A673 (cell line): ENCODE data around the gene TPRKB. TPM values are rescaled to one million over a fixed set of nuclear protein-coding genes. Genes with fewer than 3 reads are reported as not detected.
"Not testable (repeated sequence)": the region's sequence is repeated elsewhere in the genome, so short reads cannot be mapped to it uniquely, and the experiment has no call there.

Experiments
- BruUV-seq: library from RNA; stranded (reverse); fragments of 400-500 nt; replicated peaks from 2 replicates; lab custom pipeline; 2021; lab: Mats Ljungman, UMichigan
- CTCF ChIA-PET: fragments of 300-600 bp; sonication (Branson Sonifier 250); formaldehyde crosslinking; loops from one replicate; lab custom pipeline; 2022; ENCODE audit warnings: antibody characterized with exemption; lab: Charles Lee
- POLR2A ChIA-PET: fragments of 300-600 bp; sonication (Branson Sonifier 250); formaldehyde crosslinking; loops from one replicate; lab custom pipeline; 2022; ENCODE audit warnings: antibody characterized with exemption; ENCODE audit not compliant: low non-redundant PET; lab: Charles Lee
- DNase-seq: peaks from one replicate; pipeline ENCODE4 v3.0.0-alpha.2; 2015; ENCODE audit warnings: low spot score
- H3K27ac ChIP-seq: fragments of 200-600 bp; sonication (generic); 2 replicates; pipeline ENCODE4 v1.5.1; 2016; ENCODE audit warnings: mixed run types, low read depth, mild to moderate bottlenecking, mixed read lengths, antibody characterized with exemption, low read length; ENCODE audit not compliant: poor library complexity, severe bottlenecking
- H3K27me3 ChIP-seq: fragments of 200-600 bp; sonication (generic); replicated peaks from 2 replicates; pipeline ENCODE4 v1.6.1; 2017; ENCODE audit warnings: mixed run types, low read depth, mild to moderate bottlenecking, mixed read lengths, antibody characterized with exemption, low read length; ENCODE audit not compliant: insufficient read depth, poor library complexity
- H3K36me3 ChIP-seq: fragments of 200-600 bp; sonication (generic); 2 replicates; pipeline ENCODE4 v1.6.1; 2016; ENCODE audit warnings: mixed run types, mild to moderate bottlenecking, mixed read lengths, antibody characterized with exemption, low read length; ENCODE audit not compliant: insufficient read depth, poor library complexity, severe bottlenecking
- H3K4me1 ChIP-seq: fragments of 200-600 bp; sonication (generic); 2 replicates; pipeline ENCODE4 v1.6.1; 2017; ENCODE audit warnings: mixed run types, mild to moderate bottlenecking, mixed read lengths, antibody characterized with exemption, low read length; ENCODE audit not compliant: insufficient read depth, poor library complexity, severe bottlenecking
- H3K4me3 ChIP-seq: fragments of 200-600 bp; sonication (generic); 2 replicates; pipeline ENCODE4 v1.5.1; 2016; ENCODE audit warnings: low read depth, mixed run types, mild to moderate bottlenecking, mixed read lengths, low read length; ENCODE audit not compliant: poor library complexity, severe bottlenecking
- H3K9me3 ChIP-seq: fragments of 200-600 bp; sonication (generic); 2 replicates; pipeline ENCODE4 v1.6.1; 2016; ENCODE audit warnings: mixed run types, low read depth, mild to moderate bottlenecking, mixed read lengths, antibody characterized with exemption, low read length; ENCODE audit not compliant: poor library complexity, severe bottlenecking
- EZH2 ChIP-seq: fragments of 200-600 bp; sonication (generic); IDR thresholded peaks from 2 replicates; pipeline ENCODE4 v1.6.1; 2017; ENCODE audit warnings: borderline replicate concordance, low read depth, mild to moderate bottlenecking, mixed read lengths, antibody characterized with exemption, low read length; ENCODE audit not compliant: poor library complexity, severe bottlenecking
- intact Hi-C: fragments of 100-400 bp; cut with micrococcal nuclease; formaldehyde crosslinking; loops from one replicate; pipeline ENCODE4 v1.10.0; 2022; ENCODE audit not compliant: unreplicated experiment
- total RNA-seq: library from RNA; stranded (reverse); gene quantifications from 2 replicates; pipeline ENCODE4 v1.2.3, GENCODE V29; 2021
- TF ChIP-seq, protein P1 (sequence below): fragments of 300-800, 200-600 bp; sonication (generic); conservative IDR thresholded peaks from 2 replicates; pipeline ENCODE4 v1.5.1; 2017; ENCODE audit warnings: low read depth, mild to moderate bottlenecking, antibody characterized with exemption, low read length, moderate library complexity, mixed read lengths

The TPRKB gene
- total RNA-seq, 1 experiment from 2014 or later = 57.3 TPM

DNA sequence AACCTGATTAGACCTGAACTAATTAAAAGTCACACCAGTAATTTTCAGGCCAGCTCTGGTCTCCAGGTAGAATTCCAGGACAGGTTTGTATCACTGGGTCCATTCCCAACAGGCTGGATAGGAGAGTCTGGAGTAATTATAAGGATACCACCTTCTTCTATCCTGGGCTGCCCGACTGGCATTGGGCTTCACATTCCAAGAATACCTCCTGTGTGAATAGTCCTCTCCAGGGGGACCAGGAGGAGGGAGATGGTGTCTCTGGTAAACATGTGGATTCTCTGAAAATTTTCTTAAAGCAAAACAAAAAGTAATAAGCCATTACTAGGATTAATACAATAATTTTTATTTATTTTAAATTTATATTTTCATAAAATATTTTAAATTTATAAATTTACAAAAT is 25.4 kb upstream of the TPRKB start:
- ChIA-PET CTCF (no interaction called here), POLR2A (no interaction called here)
- no peaks in the 10 kb centered on the region for H3K4me1 ChIP-seq
- BruUV-seq = no TSS peak
- intact Hi-C loops = no loop called here
- no peak for DNase-seq
- H3K27me3 ChIP-seq = no peaks in the 10 kb centered on the region
- no peaks in the 10 kb centered on the region for H3K9me3 ChIP-seq
- TF ChIP-seq, protein P1, sequence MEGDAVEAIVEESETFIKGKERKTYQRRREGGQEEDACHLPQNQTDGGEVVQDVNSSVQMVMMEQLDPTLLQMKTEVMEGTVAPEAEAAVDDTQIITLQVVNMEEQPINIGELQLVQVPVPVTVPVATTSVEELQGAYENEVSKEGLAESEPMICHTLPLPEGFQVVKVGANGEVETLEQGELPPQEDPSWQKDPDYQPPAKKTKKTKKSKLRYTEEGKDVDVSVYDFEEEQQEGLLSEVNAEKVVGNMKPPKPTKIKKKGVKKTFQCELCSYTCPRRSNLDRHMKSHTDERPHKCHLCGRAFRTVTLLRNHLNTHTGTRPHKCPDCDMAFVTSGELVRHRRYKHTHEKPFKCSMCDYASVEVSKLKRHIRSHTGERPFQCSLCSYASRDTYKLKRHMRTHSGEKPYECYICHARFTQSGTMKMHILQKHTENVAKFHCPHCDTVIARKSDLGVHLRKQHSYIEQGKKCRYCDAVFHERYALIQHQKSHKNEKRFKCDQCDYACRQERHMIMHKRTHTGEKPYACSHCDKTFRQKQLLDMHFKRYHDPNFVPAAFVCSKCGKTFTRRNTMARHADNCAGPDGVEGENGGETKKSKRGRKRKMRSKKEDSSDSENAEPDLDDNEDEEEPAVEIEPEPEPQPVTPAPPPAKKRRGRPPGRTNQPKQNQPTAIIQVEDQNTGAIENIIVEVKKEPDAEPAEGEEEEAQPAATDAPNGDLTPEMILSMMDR = no peak
- TF ChIP-seq EZH2 = no peak
- H3K36me3 ChIP-seq = peaks cover 31% of the 10 kb centered on the region
- no peak overlapping the region for H3K27ac ChIP-seq
- no peak overlapping the region for H3K4me3 ChIP-seq

DNA sequence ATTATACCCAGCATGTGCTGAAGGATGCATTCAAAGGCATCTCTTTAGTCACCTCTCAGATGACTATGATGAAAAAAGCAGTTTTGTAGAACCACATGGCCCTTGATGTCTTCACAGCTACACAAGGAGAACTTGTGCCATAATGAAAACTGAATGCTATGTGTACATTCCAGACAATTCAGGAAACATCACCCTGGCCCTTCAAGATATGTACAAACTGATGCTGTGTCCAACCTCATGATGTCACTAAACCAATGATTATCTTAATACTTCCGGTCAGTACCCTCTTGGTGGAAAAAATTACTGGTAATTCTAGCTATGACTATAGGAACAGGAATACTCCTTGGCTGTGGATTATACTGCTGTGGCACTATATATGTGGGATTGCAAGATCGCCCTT is 22.8 kb upstream of the TPRKB start:
- DNase-seq = no peak
- H3K27ac ChIP-seq = no peak overlapping the region
- intact Hi-C loops = no loop called here
- no peak overlapping the region for H3K4me3 ChIP-seq
- no peaks in the 10 kb centered on the region for H3K4me1 ChIP-seq
- peaks cover 13% of the 10 kb centered on the region for H3K36me3 ChIP-seq
- no peaks in the 10 kb centered on the region for H3K9me3 ChIP-seq
- CTCF ChIA-PET = no interaction called here
- POLR2A ChIA-PET = no interaction called here
- no peaks in the 10 kb centered on the region for H3K27me3 ChIP-seq
- TF ChIP-seq, protein P1 = no peak
- TF ChIP-seq EZH2 = no peak
- no TSS peak for BruUV-seq

DNA sequence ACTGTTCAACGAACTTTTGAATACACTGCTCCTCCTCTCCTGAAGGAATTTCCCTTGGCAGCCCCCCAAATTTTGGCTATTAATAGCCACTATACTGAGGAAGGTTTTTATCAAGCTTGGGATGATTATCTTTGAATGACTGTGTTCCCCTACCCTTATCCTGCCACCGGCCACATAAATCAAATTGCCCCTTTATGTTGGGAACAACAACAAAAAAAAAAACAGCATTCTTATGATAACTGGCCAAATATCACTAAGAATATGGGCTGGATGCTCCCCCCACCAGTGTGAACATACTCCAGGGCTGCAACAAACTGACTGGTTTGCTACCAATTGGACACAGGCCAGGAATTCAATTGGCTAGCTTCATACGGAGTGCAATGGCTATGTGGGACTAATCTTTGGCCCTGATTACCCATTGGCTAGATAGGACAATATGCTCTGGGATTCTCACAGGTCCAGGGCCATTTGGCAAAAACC is 22.2 kb upstream of the TPRKB start:
- ChIA-PET CTCF (no interaction called here), POLR2A (no interaction called here)
- Histone ChIP-seq H3K27me3 (no peaks in the 10 kb centered on the region), H3K36me3 (peaks cover 10% of the 10 kb centered on the region), H3K4me3 (no peak overlapping the region), H3K9me3 (no peaks in the 10 kb centered on the region), H3K27ac (no peak overlapping the region), H3K4me1 (no peaks in the 10 kb centered on the region)
- no peak for DNase-seq
- intact Hi-C loops = no loop called here
- TF ChIP-seq, protein P1 = no peak
- no peak for TF ChIP-seq EZH2
- no TSS peak for BruUV-seq

DNA sequence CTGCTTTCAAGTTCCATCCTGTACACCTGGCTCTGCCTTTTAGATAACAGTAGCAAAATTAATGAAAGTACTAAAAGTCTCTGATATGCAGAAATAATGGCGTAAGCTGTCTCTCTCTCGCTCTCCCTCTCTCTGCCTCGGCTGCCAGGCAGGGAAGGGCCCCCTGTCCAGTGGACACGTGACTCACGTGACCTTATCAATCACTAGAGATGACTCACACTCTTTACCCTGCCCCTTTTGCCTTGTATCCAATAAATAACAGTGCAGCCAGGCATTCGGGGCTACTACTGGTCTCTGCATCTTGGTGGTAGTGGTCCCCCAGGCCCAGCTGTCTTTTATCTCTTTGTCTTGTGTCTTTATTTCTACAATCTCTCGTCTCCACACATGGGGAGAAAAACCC is 17.2 kb upstream of the TPRKB start:
- H3K27me3 ChIP-seq, POLR2A ChIA-PET, BruUV-seq, CTCF ChIA-PET, H3K36me3 ChIP-seq, H3K4me1 ChIP-seq, H3K9me3 ChIP-seq, DNase-seq, H3K4me3 ChIP-seq, intact Hi-C loops, H3K27ac ChIP-seq: not testable (repeated sequence)
